HK-2 (cell line): ENCODE data around the gene RNF212.

ENCODE experiments used
- DNase-seq: peaks from one replicate; pipeline ENCODE4 v3.0.0-alpha.2; 2018; ENCODE audit not compliant: unreplicated experiment

Gene RNF212

DNA sequence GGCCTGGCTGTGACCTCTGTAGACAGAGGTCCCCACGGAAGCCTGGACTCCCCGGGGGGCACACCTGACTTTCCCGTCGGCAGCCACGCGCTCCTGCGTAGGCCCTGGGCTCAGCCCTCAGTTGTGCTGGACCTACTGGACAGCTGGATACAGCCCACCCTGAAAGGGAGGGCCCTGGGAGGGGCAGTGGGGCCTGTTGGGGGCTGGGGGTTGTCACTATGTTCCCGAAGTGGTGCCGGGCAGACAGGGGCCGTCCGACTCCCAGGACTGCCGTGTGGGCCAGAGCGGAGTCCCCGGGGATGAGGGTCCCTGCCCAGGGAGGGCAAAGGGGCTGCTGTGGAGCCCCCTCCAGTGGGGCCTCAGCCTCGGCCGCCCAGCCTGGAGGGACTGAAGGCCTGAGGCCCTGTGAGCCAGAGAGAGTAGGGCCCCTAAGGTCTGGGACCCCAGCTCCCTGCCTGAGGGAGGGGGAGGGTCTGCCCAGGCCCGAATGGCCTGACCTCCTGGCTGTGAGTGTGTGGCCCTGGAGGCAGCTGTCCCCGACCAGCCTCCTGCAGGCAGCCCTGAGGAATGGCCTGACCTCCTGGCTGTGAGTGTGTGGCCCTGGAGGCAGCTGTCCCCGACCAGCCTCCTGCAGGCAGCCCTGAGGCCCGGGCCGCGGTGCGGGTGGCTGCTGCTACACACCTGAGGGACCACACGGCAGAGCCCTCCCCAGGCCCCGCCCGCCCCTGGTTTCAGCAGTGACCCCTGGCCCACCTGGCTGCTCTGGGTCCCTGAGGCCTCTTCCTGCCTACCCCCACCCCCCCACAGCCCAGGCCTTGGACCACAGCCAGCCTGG lies 76.2 kb downstream of the RNF212 start:
- no peak for DNase-seq

DNA sequence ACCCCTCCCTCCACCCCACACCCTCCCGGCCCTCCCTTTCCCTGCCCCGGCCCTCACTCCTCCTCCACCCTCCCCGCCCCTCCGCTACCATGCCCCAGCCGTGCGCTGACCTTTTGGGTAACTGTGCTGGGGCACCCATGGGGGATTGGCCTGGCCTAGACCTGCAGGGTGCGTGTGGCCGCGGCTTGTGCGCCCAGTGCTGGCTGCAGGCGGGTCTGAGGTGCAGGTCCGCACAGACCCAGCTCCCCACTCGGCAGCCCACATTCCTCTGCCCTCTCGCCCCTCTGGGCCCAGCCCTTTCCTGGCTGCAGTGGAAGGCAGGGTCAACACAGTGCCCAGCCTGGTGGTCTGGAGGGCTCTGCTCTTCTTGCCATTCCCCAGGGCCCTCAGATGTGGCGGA lies 77.3 kb downstream of the RNF212 start:
- DNase-seq = no peak

DNA sequence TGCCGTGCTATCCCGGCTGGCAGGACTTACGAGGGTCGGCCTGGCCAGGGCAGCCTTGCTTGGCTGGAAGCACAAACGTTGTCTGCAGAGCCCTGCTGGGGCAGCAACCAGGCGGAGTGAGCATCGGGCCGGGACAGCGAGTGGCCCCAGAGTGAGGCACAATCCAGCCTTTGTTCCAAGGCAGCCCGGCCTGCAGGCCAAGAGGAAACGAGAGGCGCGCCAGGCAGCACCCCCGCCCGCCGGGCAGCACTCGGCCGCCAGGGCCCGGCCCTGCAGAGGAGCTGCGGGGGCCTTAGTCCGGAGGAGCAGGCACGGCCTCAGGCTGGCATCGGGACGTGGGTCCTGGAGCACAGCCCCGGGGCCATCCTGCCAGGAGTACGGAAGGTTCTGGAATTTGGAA lies 77.9 kb downstream of the RNF212 start:
- no peak for DNase-seq

DNA sequence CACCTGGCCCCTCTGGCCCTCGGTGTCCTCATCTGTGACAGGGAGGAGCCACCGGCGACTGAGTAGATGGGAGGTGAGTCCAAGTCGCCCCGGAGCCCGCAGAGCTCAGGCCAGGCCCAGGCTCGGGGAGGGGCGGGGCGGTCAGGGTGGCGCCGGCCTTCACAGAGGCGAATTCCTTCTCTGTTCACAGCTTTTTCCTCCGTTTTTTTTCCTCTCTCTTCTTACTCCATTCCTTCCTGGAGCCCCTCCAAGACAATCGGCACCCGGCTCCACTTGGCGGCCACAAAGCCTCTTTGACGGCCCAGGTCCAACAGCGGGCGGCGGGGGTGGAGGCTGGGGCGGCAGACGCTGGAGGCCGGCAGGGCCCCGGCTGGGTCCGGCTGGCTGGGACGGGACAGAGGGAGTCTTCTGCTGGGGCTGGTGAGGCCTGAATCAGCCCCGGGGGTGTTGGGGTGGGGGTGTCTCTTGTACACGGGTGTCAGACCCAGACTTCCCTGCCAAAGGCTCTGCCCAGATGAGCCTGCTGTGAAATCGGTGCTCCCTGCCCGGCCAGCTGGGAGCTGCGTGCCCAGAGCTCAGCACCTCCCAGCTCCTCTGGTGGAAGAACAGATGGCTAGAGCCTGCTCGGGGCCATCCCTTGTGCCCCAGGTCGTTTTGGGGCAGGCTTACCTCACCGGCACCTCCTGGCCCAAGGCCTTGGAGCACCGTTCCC lies 79.4 kb downstream of the RNF212 start:
- DNase-seq = no peak

DNA sequence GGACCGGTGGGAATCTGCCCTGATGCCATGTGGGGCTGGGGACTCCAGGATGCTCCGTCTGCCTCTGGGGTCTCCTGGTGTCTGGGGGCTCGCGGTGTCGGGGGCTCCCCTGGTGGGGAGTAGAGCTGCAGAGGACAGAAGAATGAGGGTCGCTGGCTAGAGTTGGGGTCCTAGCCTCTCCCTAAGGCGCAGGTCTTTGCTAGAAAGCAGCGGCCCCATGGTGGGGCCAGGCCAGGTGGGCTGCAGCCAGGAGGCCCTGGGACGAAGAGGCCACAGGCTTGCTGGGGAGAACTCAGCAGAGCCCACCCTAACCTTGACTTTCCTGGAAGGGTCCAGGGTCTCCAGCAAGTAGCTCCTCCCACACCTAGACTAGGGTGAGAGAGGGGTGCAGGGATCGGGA lies 80.5 kb downstream of the RNF212 start:
- DNase-seq = no peak

DNA sequence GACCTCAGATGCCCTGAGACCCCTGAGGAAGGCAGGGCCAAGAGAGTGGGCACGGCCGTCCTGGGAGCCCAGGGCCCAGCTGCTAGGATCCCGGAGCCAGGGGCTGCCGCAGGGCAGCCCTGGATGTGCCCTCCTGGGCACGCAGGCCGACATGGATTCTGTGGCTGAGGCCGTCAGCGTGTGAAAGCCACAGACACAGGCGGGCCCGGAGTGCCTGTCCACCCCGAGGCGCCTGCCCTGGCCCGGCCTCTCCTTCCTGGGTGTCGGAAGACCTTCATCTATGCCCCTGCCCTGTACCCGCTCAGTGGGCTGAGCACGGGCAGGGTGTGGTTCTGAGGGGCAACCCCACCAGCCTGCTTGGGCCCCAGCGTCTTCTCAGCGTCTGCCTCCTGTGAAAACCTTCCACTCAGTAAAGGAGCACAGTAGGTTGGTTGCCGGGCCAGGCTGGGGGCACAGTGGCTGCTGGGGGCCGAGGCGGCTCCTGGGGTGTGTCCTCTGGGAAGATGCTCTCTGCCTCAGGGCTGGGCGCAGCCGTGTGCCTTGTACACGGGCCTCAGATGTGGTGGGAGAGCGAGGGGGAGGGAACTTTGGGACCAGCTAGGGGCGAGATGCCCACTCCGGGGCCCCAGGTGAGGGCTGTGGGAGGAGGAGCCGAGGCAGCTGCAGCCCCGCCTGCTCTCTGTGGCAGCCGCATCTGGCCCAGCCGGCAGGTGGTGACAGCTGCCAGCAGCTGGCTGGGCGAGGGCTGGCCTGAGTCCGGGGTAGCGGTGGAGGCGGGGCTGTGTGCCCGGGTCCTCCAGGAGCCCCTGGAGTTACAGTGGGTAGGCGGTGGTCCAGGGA lies 81.2 kb downstream of the RNF212 start:
- DNase-seq = no peak

DNA sequence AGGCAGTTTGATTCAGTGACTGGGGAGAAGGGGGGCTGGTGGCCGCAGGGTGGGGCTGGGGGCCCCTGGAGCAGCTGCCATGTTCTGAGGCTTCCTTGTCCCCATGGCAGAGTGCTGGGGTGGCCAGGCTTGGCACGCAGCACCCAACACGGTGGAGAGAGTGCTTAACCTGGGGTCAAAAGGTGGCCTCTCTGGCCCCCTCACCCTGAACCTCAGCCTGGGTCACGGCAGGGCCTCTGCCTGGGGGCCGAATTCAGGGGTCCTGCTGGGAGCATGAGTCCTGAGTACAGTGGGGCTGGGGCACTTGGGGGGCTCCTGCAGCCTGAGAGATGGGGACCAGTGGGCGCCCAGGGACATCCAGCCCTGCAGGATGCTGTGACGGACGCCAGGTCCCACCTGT lies 82.0 kb downstream of the RNF212 start:
- DNase-seq = no peak

DNA sequence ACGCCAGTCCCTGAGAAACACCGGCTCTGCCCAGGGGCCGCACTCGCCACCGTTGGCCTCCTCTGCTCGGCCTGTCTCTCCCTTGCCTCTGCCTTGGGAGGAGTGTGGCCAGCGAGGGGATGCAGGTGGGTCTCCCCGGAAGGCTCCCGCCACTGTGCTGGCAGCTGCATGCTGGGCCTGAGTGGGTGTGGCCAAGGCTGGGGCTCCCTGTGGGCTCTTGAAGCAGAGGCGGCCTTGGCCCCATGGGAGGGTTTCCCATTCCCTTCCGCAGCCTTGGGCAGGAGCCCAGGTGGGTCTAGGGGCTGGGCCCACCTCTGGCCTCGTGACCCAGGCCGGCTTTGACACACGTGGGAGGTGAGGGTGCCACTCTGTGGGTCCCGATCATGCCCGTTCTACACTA lies 82.8 kb downstream of the RNF212 start:
- no peak for DNase-seq

DNA sequence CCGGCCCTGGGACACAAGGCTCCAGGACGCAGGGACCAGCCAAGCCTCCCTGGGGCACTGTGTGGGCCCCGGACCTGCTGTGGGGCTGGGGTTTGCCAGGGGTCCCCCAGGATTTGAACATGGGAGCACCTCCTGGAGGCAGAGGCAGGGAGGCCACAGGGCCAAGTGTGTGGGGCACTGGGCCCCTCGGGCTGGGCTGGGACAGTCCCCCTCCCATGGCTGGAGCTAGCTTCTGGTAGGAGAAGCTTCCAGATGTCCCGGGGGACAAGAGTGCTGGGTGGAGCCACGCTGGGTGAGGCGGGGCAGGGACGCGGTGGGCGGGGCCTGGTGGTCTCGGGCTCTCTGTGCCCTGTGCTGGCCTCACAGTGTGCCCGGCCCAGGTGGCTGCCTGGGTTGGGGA lies 83.3 kb downstream of the RNF212 start:
- DNase-seq = no peak

DNA sequence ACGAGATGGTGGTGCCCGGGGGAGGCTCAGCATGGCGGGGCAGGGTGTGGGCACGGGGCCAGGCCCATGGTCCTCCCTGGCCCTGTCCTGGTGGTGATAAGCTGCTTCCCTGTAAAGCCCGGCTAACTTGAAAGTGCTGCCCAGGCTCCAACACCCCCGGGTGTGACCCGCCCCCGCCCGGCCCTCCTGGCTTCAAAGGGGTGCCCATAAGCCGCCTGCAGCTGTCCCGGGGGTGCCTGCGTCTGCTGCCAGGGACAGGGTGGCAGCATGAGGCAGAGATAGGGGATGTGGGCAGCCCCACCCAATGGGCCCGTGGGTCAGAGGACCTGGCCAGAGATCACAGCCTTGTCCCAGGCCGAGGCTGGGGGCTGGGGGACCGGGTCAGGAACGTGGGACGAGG lies 83.8 kb downstream of the RNF212 start:
- no peak for DNase-seq

DNA sequence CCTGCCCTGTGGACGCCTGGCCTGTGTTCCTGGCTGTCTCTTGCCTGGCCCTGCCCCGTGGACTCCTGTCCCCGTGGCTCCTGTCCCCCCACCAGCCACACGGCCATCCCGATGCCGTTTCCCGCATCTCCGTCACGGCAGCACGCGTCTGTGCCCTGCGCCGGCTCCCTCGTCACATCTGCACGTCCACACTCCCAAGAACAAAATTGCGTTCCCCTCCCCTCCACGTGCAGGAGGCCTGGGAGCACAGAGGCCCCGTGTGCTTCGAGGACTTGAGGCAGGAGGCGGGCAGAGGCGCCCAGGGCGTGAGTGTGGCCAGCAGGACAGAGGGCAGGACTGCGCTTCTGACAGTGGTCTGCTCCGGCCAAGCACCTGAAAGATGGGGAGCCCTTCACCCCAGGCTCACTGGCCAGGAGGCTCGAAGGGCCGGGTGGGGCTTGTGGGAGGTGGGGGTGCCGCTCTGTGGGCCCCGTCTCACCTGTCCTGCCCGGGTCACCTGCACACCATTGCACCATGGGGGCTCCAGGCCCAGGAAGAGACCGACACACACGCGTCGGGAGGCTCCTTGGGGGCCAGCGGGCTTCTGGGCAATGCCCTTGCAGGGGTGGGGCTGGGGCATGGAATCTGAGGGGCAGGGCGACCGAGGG lies 84.7 kb downstream of the RNF212 start:
- DNase-seq = no peak

DNA sequence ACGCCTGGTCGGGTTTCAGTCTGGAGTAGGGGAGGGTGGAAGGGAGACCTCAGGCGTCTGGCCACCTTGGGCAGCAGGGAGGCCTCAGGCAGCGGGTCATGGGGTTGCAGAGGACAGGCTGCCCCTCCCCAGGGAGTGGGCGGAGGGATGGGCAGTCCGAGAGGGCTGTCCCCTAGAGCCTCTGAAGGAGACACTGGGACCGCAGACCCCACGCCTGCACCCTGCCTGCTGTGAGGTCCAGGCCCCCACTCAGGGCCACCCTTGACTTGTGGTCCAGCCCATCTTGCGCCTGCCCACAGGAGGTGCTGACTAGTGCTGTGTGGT lies 85.5 kb downstream of the RNF212 start:
- peak; percentile 43 for DNase-seq

DNA sequence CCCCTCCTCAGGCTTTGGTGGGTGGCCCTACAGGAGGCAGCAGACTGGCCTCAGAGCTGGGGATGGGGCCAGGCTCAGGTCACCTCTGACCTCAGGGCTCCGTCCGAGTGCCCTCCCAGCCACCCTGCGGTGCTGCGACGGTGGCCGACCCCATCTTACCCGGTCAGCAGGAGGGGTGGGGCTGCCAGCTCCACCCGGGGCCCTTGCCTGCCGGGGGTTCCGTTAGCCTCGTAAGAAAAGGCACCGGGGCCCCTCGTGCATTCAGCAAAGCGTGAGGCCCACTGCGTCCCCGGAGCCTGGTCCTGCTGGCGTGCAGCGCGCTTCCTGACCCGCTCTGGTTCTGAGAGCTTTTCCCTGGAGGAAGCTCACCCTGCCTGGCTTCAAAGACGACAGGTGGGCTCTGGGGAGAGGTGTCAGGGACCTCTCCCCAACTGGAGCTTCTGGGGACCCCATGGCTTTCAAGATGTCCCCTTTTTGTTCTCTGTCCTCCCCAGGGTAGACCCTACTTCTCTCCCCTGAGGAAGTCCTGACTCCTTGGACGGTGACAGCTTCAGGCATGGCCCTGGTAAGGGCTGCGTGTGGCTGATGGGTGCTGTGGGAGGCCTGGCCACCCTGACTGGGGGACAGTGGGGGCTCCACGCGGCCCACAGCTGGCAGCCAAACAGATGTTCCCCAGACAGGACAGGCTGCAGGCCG lies 86.0 kb downstream of the RNF212 start:
- DNase-seq = no peak

DNA sequence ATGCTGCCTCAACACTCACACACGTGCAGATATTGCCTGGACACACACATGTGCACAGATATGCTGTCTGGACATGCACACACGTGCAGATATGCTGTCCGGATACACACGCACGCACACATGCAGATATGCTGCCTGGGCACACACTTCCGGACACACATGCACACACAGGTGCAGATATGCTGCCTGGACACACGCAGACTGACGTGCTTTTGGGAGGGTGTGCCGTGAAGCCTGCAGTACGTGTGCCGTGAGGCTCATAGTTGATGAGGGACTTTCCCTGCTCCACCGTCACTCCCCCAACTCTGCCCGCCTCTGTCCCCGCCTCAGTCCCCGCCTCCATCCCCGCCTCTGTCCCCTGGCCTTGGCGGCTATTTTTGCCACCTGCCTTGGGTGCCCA lies 87.2 kb downstream of the RNF212 start:
- DNase-seq = peak; percentile 68

DNA sequence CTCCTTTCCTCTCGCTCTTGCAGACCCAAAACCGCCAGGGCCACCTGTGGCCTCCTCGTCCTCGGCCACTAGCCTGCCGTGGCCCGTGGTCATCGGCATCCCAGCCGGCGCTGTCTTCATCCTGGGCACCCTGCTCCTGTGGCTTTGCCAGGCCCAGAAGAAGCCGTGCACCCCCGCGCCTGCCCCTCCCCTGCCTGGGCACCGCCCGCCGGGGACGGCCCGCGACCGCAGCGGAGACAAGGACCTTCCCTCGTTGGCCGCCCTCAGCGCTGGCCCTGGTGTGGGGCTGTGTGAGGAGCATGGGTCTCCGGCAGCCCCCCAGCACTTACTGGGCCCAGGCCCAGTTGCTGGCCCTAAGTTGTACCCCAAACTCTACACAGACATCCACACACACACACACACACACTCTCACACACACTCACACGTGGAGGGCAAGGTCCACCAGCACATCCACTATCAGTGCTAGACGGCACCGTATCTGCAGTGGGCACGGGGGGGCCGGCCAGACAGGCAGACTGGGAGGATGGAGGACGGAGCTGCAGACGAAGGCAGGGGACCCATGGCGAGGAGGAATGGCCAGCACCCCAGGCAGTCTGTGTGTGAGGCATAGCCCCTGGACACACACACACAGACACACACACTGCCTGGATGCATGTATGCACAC lies 88.3 kb downstream of the RNF212 start:
- no peak for DNase-seq

DNA sequence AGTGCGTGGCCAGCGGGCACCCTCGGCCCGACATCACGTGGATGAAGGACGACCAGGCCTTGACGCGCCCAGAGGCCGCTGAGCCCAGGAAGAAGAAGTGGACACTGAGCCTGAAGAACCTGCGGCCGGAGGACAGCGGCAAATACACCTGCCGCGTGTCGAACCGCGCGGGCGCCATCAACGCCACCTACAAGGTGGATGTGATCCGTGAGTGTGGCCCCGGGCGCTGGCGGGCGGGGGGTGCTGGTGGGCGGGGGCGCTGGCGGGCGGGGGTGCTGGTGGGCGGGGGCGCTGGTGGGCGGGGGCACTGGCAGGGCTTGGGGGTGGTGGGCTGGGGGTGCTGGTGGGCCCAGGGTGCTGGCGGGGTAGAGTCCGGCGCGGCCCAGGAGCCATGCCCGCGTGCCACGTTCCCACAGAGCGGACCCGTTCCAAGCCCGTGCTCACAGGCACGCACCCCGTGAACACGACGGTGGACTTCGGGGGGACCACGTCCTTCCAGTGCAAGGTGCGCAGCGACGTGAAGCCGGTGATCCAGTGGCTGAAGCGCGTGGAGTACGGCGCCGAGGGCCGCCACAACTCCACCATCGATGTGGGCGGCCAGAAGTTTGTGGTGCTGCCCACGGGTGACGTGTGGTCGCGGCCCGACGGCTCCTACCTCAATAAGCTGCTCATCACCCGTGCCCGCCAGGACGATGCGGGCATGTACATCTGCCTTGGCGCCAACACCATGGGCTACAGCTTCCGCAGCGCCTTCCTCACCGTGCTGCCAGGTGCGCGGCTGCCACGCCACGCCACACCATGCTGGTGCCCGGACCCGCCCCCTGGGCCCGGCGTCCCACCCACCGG lies 89.2 kb downstream of the RNF212 start:
- no peak for DNase-seq

DNA sequence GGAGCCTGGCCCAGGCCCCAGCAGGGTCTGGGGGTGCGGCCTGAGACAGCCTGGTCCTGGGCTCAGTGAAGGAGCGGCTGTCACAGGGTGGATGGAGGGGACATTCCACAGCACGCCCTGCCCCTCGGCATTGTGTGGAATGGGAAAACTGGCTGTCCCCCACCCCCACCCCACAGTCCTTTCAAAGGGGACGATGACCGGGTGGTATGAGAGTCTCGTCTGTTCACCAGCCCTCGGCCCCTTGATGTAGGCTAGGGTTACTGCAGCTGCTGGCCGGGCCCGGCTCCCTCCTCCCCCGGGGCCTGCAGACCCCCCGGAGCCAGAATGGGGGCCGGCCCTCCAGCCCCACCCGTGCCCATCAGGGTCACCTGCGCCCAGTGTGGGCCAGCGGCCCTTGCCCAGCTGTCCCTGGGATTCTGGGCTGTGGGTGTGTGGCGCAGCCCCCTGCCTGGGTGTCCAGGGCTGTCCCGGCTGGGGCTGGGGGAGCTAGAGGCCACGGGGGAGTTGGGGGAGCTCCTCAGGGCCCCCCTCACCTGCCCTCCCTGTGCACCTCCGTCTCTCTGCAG lies 90.2 kb downstream of the RNF212 start:
- no peak for DNase-seq

DNA sequence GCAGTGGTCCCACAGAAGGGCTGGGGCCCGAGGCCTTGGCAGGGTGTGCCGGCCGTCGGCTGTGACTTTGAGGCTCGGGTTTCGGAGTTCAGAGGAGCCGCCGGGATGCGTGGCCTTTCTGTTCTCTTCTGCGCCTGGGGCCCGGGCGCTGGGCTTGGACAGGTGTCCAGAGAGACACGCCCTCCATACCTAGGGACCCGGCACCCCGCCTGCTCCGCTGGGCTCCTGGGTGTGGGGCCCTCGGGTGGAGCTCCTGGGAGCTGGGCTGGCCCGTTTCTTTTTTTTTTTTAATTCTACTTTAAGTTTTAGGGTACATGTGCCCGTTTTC lies 90.7 kb downstream of the RNF212 start:
- no peak for DNase-seq

DNA sequence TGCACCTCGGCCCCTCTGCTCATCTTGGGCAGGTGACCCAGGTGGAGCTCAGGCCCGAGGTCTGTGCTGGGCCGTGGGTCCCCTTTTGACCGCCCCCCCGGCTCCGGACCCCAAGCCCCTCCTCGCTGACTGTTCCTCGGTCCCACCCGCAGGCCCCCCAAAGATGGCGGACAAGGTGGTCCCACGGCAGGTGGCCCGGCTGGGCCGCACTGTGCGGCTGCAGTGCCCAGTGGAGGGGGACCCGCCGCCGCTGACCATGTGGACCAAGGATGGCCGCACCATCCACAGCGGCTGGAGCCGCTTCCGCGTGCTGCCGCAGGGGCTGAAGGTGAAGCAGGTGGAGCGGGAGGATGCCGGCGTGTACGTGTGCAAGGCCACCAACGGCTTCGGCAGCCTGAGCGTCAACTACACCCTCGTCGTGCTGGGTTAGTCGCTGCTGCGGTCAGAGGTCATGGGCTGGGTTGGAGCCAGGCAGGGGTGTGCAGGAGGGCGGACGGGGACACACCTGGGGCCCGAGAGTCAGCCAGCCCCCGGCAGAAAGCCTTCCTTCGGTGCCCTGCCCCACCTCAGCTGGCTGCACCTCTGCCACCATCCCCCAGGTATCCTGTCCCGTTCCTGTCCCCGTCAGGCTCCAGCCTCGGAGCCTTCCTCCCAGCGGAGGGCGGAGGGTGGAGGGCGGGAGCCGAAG lies 91.2 kb downstream of the RNF212 start:
- DNase-seq = no peak
